Endothelial cell of hepatic sinusoid (primary cell): ENCODE results near the gene POPDC2.
"Not testable (repeated sequence)": the region's sequence is repeated elsewhere in the genome, so short reads cannot be mapped to it uniquely, and the experiment has no call there.

Experiments
- in situ Hi-C: cut with HindIII; loops from 2 replicates; pipeline ENCODE4 v1.10.0; 2017; ENCODE audit warnings: low sequenced_read_pairs

The POPDC2 gene

GRCh38 chr3:119620899-119621298, 39.5 kb downstream of the POPDC2 start:
- in situ Hi-C loops, result no loop called here

DNA sequence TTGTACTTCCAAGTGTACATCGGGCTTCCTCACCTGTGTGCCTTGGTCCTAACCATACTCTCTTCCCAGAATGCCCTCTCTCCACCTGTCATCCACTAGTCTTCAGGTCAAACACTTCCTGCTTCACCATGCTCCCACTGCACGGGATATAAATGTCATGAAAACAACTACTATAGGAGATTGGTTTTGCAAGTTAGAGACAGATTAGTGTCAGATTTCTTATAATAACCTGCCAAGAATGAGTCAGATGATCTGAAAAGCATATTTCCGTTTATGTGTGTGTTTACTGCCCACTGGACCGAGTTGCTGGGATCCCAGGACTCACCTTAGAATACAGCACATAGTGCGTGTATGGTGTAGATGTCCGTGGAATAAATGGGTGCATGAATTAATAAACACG, 41.3 kb downstream of the POPDC2 start:
- in situ Hi-C loops, result no loop called here

GRCh38 chr3:119616056-119616455, 44.3 kb downstream of the POPDC2 start:
- in situ Hi-C loops, result no loop called here

- in situ Hi-C loops, result loop anchor here (5.0 kb wide), 1 partner anchor 68 kb away; no protein-coding TSS in a partner anchor
These were observed 46.5 kb downstream of the POPDC2 start for GRCh38 chr3:119613872-119614271.

- in situ Hi-C loops, result loop anchor here (5.0 kb wide), 1 partner anchor 69 kb away; no protein-coding TSS in a partner anchor
These were observed 47.2 kb downstream of the POPDC2 start for GRCh38 chr3:119613201-119613600.

DNA sequence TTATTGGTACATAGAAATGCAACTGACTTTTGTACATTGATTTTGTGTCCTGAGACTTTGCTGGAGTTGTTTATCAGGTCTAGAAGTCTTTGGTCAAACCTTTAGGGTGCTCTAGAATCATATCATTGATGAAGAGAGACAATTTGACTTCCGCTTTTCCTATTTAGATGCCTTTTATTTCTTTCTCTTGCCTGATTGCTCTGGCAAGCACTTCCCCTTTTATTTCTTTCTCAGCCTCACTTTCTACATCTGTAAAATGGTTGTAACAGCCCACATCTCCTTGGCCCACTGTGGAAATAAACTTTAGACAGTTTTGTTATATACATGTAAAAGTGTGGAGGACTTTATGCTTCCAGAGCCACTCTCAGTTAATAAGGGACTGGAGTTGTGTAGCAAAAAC, 48.7 kb downstream of the POPDC2 start:
- in situ Hi-C loops, result loop anchor here (5.0 kb wide), 1 partner anchor 71 kb away; no protein-coding TSS in a partner anchor

DNA sequence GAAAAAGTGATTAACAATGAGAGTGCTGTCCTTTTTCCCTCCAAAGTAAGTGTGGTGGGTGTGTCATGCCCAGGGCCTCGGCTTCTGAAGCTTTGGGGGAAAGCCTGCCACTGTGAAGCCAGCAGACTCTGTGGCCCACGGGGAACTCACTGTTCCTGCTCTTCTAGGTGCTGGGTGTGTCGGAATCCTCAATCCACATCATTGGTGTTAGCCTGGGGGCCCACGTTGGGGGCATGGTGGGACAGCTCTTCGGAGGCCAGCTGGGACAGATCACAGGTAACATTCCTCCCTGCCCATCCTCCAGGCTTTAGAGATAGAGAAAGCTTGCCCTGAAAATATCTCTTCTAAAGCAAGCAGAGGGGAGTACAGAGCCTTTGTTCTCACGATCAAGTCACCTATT, 51.1 kb downstream of the POPDC2 start:
- in situ Hi-C loops, result no loop called here

DNA sequence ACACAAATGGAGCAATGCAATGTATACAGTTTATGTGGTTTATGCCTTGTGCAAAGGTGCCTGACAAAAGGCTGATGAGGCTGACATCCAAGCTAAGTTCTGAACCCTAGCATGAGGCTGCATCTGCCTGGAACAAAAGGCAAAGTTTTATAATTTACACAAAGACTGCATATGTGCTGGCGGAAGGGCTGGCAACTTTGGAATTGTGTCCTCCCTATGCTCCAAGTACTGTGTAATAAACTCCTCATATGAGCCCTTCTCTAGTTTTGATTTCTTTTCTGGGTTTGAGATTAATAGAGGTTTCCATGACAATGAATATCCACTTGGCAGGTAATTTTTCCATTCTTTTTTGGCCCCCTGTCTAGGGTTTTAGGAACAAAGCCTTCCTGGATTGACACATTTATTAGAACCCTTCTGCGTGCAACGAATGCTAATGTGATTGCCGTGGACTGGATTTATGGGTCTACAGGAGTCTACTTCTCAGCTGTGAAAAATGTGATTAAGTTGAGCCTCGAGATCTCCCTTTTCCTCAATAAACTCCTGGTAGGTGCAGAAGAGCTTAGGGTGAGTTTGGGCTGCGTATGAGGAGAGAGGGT, 51.9 kb downstream of the POPDC2 start:
- in situ Hi-C loops, result no loop called here

DNA sequence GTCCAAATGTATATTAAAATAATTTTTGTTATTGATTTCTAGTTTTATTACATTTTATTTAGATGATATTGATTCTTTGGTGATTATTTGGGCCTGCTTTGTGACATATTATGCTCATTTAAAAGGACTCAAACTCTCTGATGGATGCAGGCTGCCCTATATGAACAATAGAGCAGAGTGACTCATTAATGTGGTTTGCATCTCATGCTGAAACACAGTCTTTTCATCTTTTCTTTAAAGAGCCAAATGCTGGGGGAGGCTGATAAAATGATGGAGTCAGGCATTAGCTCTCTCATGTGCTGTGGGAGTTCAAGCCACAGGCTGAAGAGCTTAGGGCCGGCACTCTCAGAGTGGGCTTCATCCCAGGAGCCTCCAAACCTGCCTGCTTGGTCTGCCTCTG, 55.5 kb downstream of the POPDC2 start:
- in situ Hi-C loops, result no loop called here

GRCh38 chr3:119602676-119603075, 57.7 kb downstream of the POPDC2 start:
- in situ Hi-C loops, result no loop called here

- in situ Hi-C loops, result no loop called here
These were observed 59.2 kb downstream of the POPDC2 start for GRCh38 chr3:119601154-119601553.

- in situ Hi-C loops, result no loop called here
These were observed 59.7 kb downstream of the POPDC2 start for GRCh38 chr3:119600732-119601131.

DNA sequence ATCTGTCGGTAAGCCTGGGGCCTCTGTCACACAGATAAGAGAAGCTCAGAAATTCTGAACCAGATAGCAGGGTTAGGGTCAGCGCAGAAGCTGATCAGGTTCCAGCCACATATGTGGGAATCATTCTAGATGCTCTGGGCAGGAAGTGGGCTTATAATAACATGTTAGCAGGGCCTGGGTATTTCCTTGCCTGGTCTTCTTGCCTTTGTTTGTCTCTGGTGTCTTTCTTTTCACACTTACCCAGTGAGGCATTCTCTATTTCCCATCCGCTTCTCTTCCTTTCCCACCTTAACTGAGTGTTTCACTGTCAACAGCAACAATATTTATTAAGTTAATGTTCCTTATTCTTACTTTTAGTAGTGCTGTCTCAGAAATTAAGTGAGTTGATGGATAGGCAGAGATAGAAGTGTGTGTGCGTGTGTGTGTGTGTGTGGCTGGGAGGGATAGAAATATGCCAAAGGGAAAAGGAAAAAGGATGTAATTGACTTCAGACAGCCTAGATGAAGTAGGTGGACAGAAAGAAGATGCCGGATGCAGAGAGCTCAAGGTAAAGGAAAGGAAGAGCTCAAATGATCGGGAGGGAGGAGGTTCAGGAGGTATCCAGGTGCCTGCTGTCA, 60.7 kb downstream of the POPDC2 start:
- in situ Hi-C loops, result no loop called here

- in situ Hi-C loops, result no loop called here
These were observed 61.8 kb downstream of the POPDC2 start for GRCh38 chr3:119598410-119599098.

DNA sequence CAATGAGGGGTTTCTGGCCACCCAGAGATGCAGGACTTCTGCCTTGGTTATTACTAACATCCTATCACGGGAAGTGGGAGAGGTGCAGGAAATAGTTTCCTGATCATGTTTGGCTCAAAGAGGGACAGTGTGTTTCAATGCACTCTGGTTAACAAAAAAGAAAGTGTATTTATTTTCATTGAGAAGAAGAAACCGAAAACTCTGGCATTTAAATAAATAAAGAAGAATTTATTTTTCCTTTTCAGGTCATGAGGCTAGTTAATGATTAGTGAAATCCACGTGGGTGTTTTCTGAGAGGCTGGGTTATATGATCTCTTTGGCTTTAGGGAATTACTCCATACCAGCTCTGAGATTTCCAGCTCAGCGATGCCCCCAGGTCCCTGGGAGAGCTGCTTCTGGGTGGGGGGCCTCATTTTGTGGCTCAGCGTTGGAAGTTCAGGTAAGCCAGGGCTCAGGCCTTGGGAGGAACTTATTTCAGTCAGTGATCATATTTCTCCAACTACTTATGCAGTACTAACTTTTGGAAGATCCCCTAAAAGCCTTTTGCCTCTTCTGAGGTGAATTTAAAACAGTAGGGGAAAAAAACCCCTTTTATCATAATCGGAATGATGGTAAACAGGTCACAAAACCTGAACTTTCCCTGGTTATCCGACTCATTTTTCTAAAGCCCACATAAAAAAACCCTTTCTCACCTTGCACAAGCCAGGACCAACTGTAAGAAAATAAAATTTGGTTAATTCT, 62.7 kb downstream of the POPDC2 start, which contains the start of gene PLA1A:
Gene PLA1A (plus strand): TSS at position 338 of the 741 bp plus-strand sequence. CDS start 29 bp downstream, at position 367.
- in situ Hi-C loops, result no loop called here

DNA sequence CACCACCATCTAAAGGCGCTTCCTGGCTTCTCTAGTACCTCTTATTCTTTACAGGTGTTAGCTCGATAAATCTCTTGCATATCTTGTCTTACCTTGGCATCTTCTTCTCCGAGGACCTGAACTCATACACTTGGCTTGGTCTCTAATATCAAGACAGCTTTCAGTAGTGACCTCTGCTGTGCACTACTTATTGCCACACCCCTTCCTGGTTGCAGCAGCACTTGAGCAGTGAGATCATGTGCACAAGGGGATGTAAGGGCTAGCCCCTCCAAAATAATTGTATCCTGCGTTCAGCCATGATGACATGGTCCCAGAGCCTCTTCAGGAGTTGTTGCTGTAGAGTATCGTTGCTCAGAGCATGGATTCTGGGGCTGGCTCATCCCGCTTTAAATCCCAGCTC, 64.0 kb downstream of the POPDC2 start:
- in situ Hi-C loops, result no loop called here

- in situ Hi-C loops, result no loop called here
These were observed 64.6 kb downstream of the POPDC2 start for GRCh38 chr3:119595639-119596334.

DNA sequence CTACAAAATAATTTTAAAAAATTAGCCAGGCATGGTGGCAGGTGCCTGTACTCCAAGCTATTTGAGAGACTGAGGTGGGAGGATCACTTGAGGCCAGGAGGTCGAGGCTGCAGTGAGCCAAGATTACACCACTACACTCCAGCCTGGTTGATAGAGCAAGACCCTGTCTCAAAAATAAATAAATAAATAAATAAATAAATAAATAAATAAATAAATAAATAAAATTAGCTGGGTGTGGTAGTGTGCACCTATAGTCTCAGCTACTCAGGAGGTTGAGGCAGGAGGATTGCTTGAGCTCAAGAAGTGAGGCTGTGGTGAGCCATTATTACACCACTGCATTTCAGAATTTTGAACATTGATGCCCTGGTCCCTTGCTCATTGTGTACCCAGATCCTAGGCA, 65.5 kb downstream of the POPDC2 start:
- in situ Hi-C loops, result not testable (repeated sequence)

DNA sequence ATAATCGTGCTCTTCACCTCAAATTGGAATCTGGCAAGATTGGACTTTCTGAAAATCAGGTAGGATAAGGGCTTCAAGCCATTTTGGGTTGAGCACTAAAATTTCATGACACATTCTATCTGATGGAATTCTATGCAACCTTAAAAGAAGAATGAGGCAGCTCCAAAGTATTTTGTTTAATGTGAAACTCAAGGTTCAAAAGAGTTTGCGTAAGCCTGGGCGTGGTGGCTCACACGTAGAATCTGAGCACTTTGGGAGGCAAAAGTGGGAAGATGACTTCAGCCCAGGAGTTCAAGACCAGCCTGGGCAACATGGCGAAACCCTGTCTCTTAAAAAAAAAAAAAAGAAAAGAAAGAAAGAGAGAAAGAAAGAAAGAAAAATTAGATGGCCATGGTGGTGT, 66.3 kb downstream of the POPDC2 start:
- in situ Hi-C loops, result no loop called here

DNA sequence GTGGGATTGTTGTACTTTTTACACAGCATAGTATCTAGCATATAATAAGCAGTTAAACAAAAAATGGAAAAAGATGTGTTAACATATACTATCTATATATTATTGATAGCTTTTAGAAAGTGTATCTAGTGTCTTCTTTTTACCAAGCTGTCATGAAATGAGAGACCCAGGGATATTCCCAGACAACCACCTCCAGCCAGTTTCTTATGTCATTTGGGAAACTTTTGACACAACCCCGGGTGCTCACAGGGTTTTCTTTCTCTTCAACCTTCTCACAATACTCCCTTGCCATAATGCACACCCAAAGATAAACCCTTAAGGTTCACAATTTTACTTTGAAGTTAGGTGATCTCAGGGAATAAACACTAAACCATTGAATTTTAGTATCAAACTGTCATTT, 67.5 kb downstream of the POPDC2 start:
- in situ Hi-C loops, result no loop called here
